Skin of body (tissue), 2 donors: ENCODE measurements around the gene OR2F2. TPM values are rescaled to one million over a fixed set of nuclear protein-coding genes. Genes with fewer than 3 reads are reported as not detected.

Experiments used
- DNase-seq: peaks from one replicate; lab custom pipeline; 2025; lab: John Stamatoyannopoulos, UW
- total RNA-seq: library from RNA; depleted of rRNA; stranded (reverse); fragments of >200 nt; gene quantifications from one replicate; pipeline ENCODE4 v1.2.3, GENCODE V29; 2014

The OR2F2 gene
- total RNA-seq, 1 donor from 2014 or later = not detected

- DNase-seq = no peak
These were observed 21.0 kb upstream of the OR2F2 start for GRCh38 chr7:143913945-143914615.

- no peak for DNase-seq
These were observed 19.9 kb upstream of the OR2F2 start for GRCh38 chr7:143914938-143915652.

DNA sequence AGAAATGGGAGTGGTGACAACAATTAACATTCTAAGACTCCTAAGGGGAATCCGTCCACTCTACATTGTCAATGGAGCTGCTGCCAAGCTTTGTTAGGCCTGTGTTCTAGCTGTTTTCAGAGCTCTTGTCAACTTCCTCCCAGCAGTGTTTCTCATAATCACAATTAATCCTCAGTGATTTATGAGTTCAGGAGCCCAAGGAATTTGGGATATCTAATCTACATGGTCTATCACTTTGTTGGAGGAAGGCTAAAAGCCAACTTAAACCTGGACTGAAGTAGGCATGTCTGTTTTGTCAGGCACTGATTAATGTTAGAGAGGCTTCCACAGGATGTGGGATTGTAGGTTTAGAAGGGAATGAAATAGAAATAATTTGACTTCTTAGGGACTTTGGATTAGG is 10.2 kb upstream of the OR2F2 start:
- DNase-seq = no peak

DNA sequence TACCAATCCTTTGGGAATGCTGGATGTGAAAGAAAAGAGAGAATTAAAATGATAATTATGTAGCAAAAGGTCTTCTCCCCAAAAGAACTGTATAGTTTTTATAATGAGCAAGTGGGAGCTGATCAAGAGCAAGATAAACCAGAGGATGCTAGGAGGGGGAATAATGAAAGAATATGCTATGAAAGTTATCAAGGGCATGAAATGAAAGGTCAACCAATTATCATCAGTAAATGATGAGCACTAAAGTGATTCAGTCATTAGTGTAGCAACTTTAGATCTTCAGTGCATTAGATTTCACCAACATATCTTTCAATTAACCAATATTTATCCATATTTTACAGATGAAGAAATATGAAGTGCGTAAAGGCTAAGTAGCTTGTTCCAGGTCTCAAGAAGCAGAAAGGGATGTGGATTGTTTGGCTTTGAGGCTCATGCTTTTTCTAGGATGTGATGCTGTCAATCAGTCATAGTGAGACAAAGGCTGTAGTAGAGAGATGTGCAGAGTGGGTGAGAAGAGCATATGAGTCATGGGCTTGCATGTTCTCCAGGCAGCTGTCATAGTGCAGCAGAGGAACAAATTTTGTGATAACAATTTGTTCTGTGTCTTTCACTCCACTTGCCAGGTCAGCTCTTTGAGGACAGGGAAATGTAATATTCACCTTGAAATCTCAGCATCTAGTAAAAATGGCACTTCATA is 5.7 kb upstream of the OR2F2 start:
- DNase-seq = no peak

DNA sequence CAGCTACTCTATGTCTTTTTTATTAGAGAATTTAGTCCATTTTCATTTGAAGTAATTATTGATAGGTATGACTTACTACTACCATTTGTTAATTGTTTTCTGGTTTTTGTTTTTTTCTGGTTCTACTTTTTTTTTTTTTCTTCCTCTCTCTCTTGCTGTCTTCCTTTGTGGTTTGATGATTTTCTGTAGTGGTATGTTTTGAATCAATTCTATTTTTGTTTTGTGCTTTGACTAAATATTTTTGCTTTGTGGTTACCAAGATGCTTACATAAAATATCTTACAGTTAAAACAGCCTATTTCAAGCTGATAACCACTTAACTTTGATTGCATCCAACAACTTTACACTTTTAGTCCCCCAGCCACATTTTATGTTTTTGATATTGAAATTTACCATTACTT is 3.3 kb upstream of the OR2F2 start:
- no peak for DNase-seq

DNA sequence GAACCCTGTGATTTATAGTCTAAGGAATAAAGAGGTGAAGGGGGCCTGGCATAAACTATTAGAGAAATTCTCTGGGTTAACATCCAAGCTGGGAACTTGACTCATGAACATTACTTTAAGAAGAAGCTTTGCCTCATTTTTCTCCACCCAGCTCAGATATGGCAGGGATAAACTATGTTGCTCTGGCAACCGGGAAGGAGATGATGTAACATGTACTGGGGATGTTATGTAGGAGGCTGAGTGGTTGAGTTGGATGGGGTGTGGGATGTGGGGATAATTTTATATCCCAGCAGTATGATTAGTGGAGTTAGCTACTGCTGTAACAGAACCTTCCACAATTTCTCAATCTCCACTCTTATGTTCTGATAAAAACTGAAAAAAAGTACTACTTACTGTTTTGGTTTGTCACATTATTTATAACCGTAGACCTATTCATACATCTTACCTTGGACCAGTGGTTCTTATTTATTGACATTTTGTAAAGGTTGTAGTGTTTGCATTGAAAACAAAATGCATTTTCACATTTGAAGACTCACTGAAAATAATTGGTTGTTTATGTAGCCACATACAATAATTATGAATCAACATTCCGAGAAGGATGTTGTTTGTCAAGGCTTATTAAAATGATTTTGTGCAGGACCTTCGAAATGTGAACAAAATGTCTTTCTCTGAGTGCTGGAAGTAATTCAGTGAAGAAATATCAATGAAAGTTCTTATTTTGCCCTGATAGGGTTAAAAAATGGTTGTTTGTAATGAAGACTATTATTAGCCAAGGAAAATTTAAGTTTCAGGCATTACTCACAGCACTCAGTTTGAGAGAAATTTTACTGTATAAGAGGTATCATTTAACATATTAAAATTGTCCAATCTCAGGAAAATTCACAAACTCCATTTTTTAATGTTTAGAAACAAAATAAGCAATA is 1.3 kb downstream of the OR2F2 start:
- DNase-seq = no peak

DNA sequence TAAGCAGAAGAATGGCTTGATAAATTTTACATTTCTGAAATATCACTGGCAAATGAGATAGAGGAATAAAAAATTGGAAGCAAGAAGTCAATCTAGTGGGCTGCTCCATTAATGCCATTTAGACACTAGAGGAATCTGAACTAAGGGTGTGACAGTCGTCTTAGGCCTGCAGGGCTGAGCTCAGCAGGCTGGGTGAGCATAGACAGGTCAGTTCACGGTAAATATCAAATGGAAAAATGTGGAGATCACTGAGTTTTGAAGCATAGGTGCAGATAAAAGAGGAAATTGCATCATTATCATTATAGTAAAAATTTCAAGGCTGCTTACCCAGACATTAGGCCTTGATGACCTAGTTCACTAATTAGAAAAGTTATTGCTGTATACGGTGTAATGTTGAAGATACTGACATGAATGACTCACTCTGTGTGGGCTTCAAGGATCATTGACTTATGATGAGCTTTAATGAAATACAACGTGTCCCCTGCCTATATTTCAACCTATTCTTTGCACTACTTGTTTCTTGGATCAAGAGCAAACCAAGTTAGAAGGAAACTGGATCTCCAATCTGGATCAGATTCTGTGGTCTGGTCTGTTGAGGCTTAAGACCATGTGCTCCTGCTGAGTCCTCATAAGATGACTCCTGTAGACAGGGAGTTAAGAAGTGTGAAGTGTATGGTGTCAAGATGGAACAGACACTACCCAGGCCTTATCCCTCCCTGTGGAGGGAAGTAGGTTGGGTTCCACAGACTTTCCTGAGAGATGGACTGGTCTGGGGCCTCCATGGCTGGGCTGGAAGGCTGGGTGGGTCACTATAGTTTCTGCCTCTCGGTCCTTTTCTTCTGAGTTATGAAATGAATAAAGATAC is 3.6 kb downstream of the OR2F2 start:
- no peak for DNase-seq

DNA sequence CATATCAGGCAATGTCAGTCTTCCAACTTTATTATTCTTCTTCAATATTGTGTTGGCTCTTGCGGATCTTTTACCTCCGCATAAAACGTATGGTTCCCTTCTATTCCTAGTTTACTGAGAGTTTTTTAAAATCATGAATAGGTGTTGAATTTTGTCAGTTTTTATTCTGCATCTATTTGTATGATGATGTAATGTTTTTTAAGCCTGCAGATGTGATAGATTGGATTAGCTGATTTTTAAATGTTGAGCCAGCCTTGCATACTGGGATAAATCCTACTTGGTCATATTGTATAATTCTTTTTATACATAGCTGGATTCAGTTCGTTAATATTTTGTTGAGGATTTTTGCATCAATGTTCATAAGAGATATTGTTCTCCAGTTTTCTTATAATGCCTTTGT is 10.4 kb downstream of the OR2F2 start:
- DNase-seq = no peak

DNA sequence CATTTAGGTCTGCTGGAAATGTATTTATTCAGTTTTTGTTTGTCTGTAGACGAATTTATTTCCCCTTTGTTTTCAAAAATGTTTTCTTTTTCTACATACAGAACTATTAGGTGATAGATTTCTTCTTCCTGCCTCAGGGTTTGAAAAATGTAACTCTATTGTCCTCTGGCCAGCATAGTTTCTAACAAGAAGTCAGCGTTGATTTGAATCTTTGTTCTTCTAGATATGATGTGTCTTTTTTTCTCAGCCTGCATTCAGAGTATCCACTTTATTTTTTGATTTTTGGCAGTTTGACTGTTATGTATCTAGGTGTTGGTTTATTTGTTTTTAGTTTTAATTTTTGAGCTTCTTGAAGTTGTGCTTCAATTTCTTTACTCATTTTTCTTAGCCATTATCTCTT is 12.1 kb downstream of the OR2F2 start:
- DNase-seq = no peak

DNA sequence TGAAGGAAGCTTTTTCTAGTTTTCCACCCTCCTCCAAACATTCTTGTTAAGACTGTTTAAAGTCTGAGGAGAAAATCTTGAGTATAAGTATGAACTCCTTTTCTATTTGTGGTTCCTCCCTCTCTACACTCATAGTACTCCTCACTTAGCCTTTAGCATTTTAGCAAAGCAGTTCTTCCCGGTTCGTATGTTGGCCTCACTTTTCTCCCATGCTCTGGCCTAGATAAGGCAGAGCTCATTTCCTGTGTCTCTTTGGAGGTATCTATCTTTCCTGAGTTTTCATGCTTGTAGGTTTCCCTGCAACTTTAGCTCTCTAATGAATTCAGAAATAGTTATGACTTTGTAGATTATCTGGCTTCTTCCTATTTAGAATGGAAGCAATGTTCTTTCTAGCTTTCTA is 13.7 kb downstream of the OR2F2 start:
- no peak for DNase-seq

GRCh38 chr7:143953421-143953820 is 18.4 kb downstream of the OR2F2 start:
- peak; percentile 22 for DNase-seq

- DNase-seq = peak; percentile 23
These were observed 19.1 kb downstream of the OR2F2 start for GRCh38 chr7:143954135-143954534.

DNA sequence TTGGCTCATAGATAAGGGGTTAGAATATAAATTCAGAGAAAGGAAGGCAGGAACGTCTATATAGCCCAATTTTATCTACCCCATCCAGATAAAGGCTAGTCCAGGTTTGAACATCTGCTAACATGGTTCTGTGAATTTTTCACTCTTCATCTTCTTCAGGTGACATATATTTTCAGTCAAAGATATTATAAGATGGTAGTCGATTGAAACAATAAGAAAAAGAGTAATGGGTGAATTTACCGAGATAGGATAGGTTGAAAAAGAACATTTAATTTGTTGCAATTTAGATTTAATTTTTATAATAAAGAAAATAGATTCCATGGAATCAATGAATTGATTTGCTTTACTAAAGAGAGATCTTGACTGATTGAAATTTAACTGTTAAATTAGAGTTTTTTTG is 19.5 kb downstream of the OR2F2 start, which contains the start of gene OR2F1:
Gene OR2F1 (plus strand): TSS at position 301 of the 400 bp plus-strand sequence. CDS start 5,127 bp downstream, outside the sequence.
- no peak for DNase-seq

DNA sequence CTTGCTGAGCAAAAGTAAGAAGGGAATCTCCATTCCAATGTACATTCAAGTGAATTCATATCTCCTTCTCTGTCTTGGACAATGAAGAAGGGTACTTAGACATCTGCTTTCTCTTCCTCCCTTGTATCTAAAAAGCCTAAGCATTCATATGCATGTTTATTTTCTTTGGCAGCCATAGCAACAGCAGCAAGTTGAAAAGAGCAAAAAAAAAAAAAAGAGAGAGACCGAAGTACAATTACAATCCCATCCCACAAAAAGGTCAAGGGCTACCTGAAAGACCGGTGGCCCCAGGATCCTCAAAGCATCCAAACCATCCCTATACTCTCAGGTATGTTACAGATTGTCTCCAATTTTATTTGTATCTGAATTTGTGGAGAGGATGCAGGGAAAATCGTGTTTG is 23.7 kb downstream of the OR2F2 start:
- no peak for DNase-seq

- DNase-seq = no peak
These were observed 26.0 kb downstream of the OR2F2 start for GRCh38 chr7:143960813-143961610.

GRCh38 chr7:143965280-143965679 is 30.2 kb downstream of the OR2F2 start:
- DNase-seq = no peak

- no peak for DNase-seq
These were observed 32.4 kb downstream of the OR2F2 start for GRCh38 chr7:143967398-143967797.

DNA sequence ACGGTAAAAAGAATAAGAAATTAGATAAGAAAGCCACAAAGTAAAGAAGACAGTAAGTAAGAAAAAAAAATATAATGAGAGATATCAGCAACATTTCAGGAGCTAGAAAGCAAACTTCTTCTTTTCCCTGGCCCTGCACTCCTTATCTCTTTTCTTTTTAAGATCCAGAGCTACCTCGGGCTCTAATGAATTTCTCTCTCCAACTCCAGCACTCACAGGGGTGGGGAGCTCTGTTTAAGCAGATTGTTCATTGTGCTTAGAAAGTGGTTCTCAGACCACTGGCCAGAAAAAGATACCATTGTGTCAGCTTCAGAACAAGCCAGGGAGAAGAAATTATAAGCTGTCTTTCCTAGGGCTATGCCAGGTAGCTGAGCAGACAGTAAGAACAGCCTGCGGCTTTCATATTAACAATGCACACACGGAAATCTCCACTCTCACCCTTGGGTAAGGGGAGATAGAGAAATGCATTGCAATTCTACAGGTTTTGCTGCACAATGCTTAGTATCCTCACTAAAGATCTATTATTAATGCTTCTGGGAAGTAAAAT is 38.9 kb downstream of the OR2F2 start:
- DNase-seq = no peak

GRCh38 chr7:143974459-143974858 is 39.4 kb downstream of the OR2F2 start:
- DNase-seq = no peak
